Upper lobe of right lung (tissue), 1 donor: ENCODE measurements around the gene DENND5B. TPM values are rescaled to one million over a fixed set of nuclear protein-coding genes. Genes with fewer than 3 reads are reported as not detected.

ENCODE experiments used
- ATAC-seq: fragments of 200-7000 bp; cut with Tn5 transposase; one replicate; pipeline ENCODE4 v1.9.1; 2020; ENCODE audit warnings: mild to moderate bottlenecking, moderate library complexity
- DNase-seq: peaks from one replicate; pipeline ENCODE4 v3.0.0-alpha.2; 2020
- H3K27ac ChIP-seq: fragments of 200-600 bp; one replicate; pipeline ENCODE4 v1.8.0; 2022
- H3K27me3 ChIP-seq: fragments of 200-600 bp; one replicate; pipeline ENCODE4 v1.8.0; 2022; ENCODE audit warnings: mild to moderate bottlenecking
- H3K36me3 ChIP-seq: fragments of 200-600 bp; one replicate; pipeline ENCODE4 v1.8.0; 2022
- H3K4me1 ChIP-seq: fragments of 200-600 bp; one replicate; pipeline ENCODE4 v1.8.0; 2022
- H3K4me3 ChIP-seq: fragments of 200-600 bp; one replicate; pipeline ENCODE4 v1.8.0; 2022; ENCODE audit warnings: mild to moderate bottlenecking
- H3K9me3 ChIP-seq: fragments of 200-600 bp; one replicate; pipeline ENCODE4 v1.8.0; 2022
- CTCF ChIP-seq: fragments of 200-600 bp; IDR thresholded peaks from one replicate; pipeline ENCODE4 v1.8.0; 2022; ENCODE audit warnings: antibody characterized with exemption
- intact Hi-C: fragments of 100-400 bp; cut with DNase I; formaldehyde crosslinking; loops from one replicate; pipeline ENCODE4 v1.11.0; 2022
- total RNA-seq: library from RNA; stranded (reverse); fragmentation: NEBNext Ultra II Directional; extraction: Animal tissue kit (Norgen Biotek cat#: 25700); gene quantifications from one replicate; pipeline ENCODE4 v1.2.1, GENCODE V29; 2021
- donor health status: DM: no; HTN: yes; CAD: no; lungs with severe emphysema.

DENND5B gene
- total RNA-seq, 1 donor from 2014 or later, result 7.5 TPM

- no peak for TF ChIP-seq CTCF
- Histone ChIP-seq H3K27ac (no peak overlapping the region), H3K36me3 (no peaks in the 10 kb centered on the region), H3K4me3 (no peak overlapping the region), H3K27me3 (no peaks in the 10 kb centered on the region), H3K4me1 (no peaks in the 10 kb centered on the region), H3K9me3 (no peaks in the 10 kb centered on the region)
- DNase-seq, result no peak
- intact Hi-C loops, result no loop called here
- no peak for ATAC-seq
Measured at GRCh38 chr12:31460024-31460423, 130.9 kb downstream of the DENND5B start.

GRCh38 chr12:31456562-31456961 is 134.4 kb downstream of the DENND5B start:
- ATAC-seq, result no peak
- intact Hi-C loops, result no loop called here

GRCh38 chr12:31444736-31445135 is 146.2 kb downstream of the DENND5B start:
- Histone ChIP-seq H3K4me1 (no peaks in the 10 kb centered on the region), H3K4me3 (no peak overlapping the region), H3K36me3 (no peaks in the 10 kb centered on the region), H3K27me3 (no peaks in the 10 kb centered on the region), H3K27ac (no peak overlapping the region), H3K9me3 (no peaks in the 10 kb centered on the region)
- intact Hi-C loops, result no loop called here
- ATAC-seq (no peak), DNase-seq (no peak)
- no peak for TF ChIP-seq CTCF

More at GRCh38 chr12:31456562-31456961, 134.4 kb downstream of the DENND5B start:
- no peaks in the 10 kb centered on the region for H3K9me3 ChIP-seq
- no peaks in the 10 kb centered on the region for H3K36me3 ChIP-seq
- H3K4me3 ChIP-seq, result no peak overlapping the region
- no peak overlapping the region for H3K27ac ChIP-seq
- H3K27me3 ChIP-seq, result no peaks in the 10 kb centered on the region
- TF ChIP-seq CTCF, result no peak
- no peaks in the 10 kb centered on the region for H3K4me1 ChIP-seq
- DNase-seq, result no peak

- no peak overlapping the region for H3K4me3 ChIP-seq
- no peak for TF ChIP-seq CTCF
- no peaks in the 10 kb centered on the region for H3K36me3 ChIP-seq
- DNase-seq (no peak), ATAC-seq (no peak)
- intact Hi-C loops, result no loop called here
- no peaks in the 10 kb centered on the region for H3K4me1 ChIP-seq
- no peaks in the 10 kb centered on the region for H3K27me3 ChIP-seq
- H3K27ac ChIP-seq, result no peak overlapping the region
- no peaks in the 10 kb centered on the region for H3K9me3 ChIP-seq
Measured at GRCh38 chr12:31440586-31440985, 150.3 kb downstream of the DENND5B start.

GRCh38 chr12:31440134-31440533 is 150.8 kb downstream of the DENND5B start:
- Histone ChIP-seq H3K27ac (no peak overlapping the region), H3K9me3 (no peaks in the 10 kb centered on the region), H3K4me3 (no peak overlapping the region), H3K36me3 (no peaks in the 10 kb centered on the region), H3K27me3 (no peaks in the 10 kb centered on the region), H3K4me1 (no peaks in the 10 kb centered on the region)
- intact Hi-C loops, result no loop called here
- TF ChIP-seq CTCF, result no peak
- no peak for ATAC-seq
- DNase-seq, result no peak

GRCh38 chr12:31431721-31432240 is 159.2 kb downstream of the DENND5B start:
- Histone ChIP-seq H3K36me3 (no peaks in the 10 kb centered on the region), H3K4me3 (no peak overlapping the region), H3K27me3 (no peaks in the 10 kb centered on the region), H3K4me1 (no peaks in the 10 kb centered on the region), H3K9me3 (no peaks in the 10 kb centered on the region), H3K27ac (no peak overlapping the region)
- no peak for TF ChIP-seq CTCF
- no peak for ATAC-seq
- no peak for DNase-seq
- intact Hi-C loops, result no loop called here
